ENCODE data around the gene MCUB.

The MCUB gene

DNA sequence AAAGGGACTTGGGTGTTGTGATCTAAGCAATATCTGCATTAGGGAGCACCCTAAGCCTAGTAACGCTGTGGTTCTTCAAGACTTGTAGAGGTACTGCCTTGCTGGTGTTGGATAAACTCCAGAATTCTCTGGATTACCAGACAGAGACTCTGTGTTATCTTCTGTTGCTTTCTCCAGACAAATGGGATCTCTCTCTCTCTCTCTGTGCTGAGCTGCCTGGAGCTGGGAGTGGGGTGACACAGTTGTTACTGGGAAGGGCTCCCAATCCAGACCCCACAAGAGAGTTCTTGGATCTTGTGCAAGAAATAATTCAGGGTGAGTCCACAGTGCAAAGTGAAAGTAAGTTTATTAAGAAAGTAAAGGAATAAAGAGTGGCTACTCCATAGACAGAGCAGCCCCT is 48.8 kb downstream of the MCUB start:
- TF ChIP-seq GATA3 (IDR thresholded peaks at IDR 0.05; ENCODE audit: low read depth, low read length) (no peak), GATA2 (IDR thresholded peaks at IDR 0.05; ENCODE audit: low read depth, low read length) (no peak)

DNA sequence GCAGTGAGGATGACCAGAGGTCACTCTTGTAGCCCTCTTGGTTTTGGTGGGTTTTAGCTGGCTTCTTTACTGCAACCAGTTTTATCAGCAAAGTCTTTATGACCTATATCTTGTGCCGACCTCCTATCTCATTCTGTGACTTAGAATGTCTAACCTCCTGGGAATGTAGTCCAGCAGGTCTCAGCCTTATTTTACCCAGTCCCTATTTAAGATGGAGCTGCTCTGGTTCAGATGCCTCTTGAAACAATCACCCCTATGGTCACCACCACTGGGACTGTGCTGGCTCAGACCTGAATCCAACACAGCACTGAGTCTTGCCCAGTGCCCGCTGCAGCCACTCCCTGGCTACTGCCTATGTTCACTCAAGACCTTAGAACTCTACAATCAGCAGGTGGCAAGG is 49.4 kb downstream of the MCUB start:
- TF ChIP-seq GATA3 (IDR thresholded peaks at IDR 0.05; ENCODE audit: low read depth, low read length) (no peak), GATA2 (IDR thresholded peaks at IDR 0.05; ENCODE audit: low read depth, low read length) (no peak)

DNA sequence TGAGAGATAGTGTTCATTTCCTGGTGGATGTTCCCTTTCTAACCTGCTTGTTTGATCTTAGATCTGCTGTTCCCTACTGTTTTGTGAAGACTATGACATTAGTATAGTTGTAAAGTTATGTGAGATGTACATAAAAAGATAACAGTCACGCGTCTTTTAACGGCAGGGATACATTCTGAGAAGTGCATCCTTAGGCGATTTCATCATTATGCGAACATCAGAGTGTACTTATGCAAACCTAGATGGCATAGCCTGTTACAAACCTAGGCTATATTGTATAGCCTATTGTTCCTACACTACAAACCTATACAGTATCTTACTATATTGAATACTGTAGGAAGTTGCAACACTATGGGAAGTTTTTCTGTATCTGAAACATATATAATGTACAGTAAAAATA is 50.4 kb downstream of the MCUB start:
- no peak for TF ChIP-seq GATA3 (IDR thresholded peaks at IDR 0.05; ENCODE audit: low read depth, low read length)
- no peak for TF ChIP-seq GATA2 (IDR thresholded peaks at IDR 0.05; ENCODE audit: low read depth, low read length)

DNA sequence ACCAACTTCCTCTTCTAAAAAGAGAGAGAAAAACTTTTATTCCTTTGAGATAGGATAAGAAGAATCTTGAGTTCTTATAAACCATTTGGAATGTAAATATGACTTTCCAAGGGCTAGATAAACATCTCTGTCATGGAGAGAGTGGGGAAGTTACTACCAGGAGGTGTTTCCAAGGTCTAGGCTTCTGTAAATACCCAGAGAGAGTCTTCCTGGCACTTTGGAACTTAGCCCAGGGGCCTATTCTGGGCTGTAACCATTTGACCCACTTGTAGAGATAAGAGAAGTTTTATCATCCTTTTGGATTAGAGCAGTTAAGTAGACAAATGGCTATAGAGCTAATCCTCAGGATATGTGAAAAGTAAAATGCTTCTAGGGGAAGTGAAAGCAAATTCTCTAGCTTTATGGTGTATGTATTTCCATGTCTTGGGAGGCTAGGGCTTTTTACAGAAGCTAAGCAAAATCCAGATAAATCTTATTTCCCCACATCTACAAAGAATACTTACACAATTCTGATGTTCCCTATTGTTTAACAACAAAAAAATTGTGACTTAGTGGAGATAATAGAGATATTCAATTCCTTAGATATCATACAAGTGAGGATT is 51.1 kb downstream of the MCUB start:
- TF ChIP-seq GATA3 (IDR thresholded peaks at IDR 0.05; ENCODE audit: low read depth, low read length) (no peak), GATA2 (IDR thresholded peaks at IDR 0.05; ENCODE audit: low read depth, low read length) (no peak)

DNA sequence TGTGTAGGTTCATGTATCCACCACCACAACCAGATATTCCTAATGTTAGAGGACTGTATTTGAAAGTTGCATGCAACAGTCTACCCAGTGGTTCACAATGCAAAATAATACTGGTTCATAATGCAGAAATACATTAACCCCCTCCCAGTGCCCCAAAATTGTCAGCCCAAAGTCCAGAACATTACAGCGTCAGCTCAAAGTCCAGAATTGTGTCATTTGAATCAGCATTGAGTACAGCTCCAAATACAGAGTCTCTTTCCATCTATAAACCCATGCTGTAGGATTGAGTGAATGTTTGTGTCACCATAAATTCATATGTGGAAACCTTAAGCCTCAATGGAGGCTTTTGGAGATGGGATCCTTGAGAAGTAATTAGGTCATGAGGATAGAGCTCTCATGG is 54.0 kb downstream of the MCUB start:
- TF ChIP-seq GATA3 (IDR thresholded peaks at IDR 0.05; ENCODE audit: low read depth, low read length) (no peak), GATA2 (IDR thresholded peaks at IDR 0.05; ENCODE audit: low read depth, low read length) (no peak)

DNA sequence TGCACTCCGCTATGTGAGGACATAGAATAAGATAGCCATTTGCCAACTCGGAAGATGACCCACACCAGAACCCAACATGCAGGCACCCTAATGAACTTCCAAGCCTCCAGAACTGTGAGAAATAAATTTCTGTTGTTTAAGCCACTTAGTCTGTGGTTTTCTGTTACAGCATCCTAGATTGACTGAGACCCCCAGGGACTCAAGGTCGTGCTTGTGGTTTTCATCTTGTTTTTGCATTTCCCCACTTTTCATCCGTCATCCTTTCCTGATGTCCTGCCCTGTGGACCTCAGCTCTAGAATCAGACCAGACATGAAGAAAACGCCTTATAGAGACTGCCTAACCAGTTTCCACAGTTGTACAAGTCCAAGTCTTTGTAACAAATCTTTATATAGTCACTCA is 54.4 kb downstream of the MCUB start:
- TF ChIP-seq GATA2 (IDR thresholded peaks at IDR 0.05; ENCODE audit: low read depth, low read length) (no peak), GATA3 (IDR thresholded peaks at IDR 0.05; ENCODE audit: low read depth, low read length) (no peak)

DNA sequence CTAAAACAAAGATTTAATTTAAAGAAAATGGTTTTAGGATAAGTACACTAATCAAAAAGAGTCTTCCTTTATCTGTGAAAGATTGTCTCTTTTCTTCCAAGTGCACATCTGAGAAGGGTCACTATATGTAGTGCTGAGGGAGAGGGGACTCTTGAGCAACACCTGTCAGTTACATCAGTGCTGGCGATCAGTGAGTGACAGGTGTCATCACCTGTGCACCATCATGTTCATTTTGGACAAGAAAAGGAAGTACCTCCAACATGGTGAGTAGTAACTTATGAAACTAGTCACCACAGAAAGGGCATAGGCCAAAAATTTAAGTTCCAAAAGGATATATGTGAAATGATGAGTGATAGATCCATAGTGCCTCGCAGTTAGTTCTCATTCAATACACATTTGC is 55.7 kb downstream of the MCUB start:
- TF ChIP-seq GATA3 (IDR thresholded peaks at IDR 0.05; ENCODE audit: low read depth, low read length) (no peak), GATA2 (IDR thresholded peaks at IDR 0.05; ENCODE audit: low read depth, low read length) (no peak)

DNA sequence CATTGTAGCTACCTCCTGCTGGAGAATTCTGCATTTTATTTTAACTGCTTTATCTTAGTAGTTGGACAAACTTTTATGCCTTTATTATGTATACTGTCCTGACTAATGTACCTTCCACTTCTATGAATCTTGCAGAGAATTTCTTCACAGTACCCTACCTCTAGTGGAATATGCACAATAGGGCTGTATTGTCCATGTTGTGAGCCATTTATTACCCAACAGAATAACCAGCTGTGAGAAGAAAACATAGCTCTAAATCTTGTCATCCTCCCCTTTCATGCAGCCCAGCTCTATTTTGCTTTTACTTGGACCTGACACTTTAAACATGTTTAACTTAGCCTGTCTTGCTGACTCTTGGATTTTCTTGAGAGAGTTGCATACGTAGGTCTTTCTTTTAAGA is 56.2 kb downstream of the MCUB start:
- no peak for TF ChIP-seq GATA3 (IDR thresholded peaks at IDR 0.05; ENCODE audit: low read depth, low read length)
- TF ChIP-seq GATA2 (IDR thresholded peaks at IDR 0.05; ENCODE audit: low read depth, low read length): no peak

DNA sequence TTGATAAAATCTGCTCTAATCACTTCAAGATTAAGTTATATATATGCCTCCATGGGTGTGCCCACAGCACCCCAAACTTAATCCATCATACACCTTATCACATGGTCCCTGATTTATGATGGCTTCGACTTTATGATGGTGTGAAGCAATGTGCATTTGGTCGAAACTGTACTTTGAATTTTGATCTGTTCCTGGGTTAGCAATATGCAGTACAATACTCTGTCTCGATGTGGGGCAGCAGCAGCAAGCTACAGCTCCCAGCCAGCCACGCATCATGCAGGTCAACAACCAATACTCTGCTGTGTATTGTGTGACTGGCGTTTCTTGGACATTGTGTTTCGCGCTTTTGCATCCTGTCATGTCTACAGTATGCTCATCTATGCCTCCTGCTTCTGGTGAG is 62.6 kb downstream of the MCUB start:
- TF ChIP-seq GATA3 (IDR thresholded peaks at IDR 0.05; ENCODE audit: low read depth, low read length): no peak
- TF ChIP-seq GATA2 (IDR thresholded peaks at IDR 0.05; ENCODE audit: low read depth, low read length): no peak

DNA sequence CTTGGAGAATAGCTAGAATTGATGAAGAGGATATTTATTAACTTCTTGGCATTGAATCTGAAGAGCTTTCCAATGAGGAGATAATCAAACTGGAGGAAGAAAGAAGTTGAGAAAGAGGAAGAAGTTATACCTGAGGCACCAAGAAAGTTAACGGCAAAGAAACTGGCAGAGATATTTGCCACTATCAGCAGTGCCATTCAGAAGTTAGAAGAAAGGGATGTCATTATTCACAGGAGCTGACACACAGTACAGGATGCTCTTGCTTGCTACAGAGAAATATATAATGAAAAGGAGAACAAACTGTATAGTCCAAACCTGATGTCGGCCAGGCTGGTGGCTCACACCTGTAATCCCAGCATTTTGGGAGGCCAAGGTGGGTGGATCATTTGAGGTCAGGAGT is 64.5 kb downstream of the MCUB start:
- no peak for TF ChIP-seq GATA3 (IDR thresholded peaks at IDR 0.05; ENCODE audit: low read depth, low read length)
- TF ChIP-seq GATA2 (IDR thresholded peaks at IDR 0.05; ENCODE audit: low read depth, low read length): no peak

DNA sequence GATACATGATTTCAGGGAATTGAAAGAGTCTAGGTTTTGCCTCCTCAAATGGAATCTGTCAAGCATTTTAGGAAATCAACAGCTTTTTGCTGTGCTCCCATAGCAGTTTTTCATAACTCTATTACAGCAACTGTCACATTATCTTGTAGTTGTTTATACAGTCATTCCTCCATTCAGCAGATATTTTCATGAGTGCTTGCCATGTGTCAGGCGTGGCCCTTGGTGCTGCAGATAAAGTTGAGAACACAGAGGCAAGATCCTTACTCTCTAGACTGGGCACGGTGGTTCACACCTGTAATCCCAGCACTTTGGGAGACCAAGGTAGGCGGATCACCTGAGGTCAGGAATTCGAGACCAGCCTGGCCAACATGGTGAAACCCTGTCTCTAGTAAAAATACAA is 67.3 kb downstream of the MCUB start:
- no peak for TF ChIP-seq GATA2 (IDR thresholded peaks at IDR 0.05; ENCODE audit: low read depth, low read length)

DNA sequence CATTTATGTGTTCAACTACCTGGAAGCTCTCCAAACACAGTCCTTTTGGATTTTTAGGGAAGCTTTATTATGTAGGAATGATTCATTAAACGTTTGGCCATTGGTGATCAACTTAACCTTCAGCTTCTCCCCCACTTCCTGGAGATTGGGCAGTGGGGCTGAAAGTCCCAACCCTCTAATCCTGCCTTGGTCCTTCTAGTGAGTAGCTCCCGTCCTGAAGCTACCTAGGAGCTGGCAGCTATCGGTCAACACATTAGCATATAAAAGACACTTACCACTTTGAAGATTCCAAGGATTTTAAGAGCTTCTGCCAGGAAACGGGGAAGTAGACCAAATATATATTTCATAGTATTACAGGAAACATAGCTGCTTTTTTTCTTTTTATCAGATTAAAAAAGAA is 69.7 kb downstream of the MCUB start:
- TF ChIP-seq GATA2 (IDR thresholded peaks at IDR 0.05; ENCODE audit: low read depth, low read length) (no peak), GATA3 (IDR thresholded peaks at IDR 0.05; ENCODE audit: low read depth, low read length) (no peak)

DNA sequence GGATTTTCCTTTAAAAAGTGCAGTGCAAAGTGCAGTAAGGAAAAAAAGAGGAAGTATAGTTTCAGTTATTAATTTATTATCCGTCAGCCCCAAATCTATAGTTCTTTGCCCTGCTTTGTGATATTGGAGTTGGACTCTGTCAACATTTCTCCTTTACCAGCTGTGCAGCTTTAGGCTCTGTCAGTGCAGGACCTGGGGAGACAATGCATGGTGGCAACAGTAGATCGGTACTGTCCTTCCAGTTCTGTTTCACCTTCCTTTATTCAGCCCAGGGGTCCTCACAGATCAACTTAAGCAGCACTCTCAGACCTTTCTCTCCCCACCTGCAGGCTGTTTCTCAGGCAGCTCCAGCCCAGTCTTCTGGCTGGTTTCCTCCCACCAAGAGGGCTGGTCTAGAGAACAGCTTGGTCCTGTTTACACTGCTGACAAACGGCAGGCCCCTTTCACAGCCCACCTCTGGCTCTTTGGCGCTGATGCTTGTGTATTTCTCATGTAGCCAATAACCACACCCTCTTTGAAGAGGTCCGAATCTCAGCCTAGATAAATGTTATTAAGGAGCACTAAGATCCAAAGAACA is 71.6 kb downstream of the MCUB start:
- TF ChIP-seq GATA2 (IDR thresholded peaks at IDR 0.05; ENCODE audit: low read depth, low read length) (no peak), GATA3 (IDR thresholded peaks at IDR 0.05; ENCODE audit: low read depth, low read length) (no peak)

DNA sequence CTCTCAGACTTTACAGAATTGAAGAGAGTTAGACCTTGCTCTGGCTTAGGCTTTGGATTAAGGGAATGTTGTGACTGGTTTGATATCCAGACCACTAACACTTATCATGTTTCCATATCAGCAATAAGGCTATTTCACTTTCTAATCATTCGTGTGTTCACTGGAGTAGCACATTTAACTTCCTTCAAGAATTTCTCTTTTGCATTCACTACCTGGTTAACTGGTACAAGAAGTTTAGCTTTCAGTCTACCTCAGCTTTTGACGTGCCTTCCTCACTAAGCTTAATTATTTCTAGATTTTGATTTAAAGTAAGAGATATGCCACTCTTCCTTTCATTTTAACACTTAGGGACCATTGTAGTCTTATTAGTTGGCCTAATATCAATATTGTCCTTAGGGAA is 80.6 kb downstream of the MCUB start:
- no peak for TF ChIP-seq GATA3 (IDR thresholded peaks at IDR 0.05; ENCODE audit: low read depth, low read length)
- no peak for TF ChIP-seq GATA2 (IDR thresholded peaks at IDR 0.05; ENCODE audit: low read depth, low read length)

DNA sequence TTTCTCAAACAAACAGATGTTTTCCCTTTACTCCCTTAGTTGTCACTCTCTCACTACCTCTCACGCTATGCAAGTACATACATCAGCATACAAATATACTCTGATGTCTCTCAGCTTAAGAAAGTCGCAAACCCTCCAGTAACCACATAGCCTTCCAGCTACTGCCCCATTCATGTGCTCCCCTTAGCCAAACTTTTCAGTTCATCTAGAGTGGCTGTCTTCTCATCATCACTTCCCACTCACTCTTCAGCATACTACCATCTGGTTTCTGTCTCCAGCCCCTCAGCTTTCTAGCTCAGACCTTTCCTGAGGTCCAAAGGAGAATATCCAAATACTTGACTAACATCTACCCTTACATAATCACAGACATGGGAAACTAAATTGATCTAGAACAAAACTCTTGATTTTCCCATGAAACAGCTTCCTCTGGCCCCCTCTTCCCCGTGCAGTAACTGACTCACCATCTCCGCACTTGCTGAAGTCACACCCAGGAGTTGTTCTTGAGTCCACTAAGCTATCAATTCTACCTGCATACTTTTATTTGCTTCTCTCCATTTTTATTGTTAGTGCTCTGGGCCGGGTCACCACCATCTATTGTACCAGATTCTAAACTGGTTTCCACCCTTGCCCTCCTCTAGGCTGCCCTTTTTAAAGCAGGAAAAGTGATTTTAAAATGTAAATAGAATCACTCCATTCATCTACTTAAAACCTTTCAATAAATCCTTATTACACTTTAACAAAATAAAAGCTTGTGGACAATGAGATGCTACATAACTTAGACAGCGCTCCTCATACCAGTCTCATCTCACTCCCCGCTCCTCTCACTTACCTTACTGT is 86.0 kb downstream of the MCUB start:
- TF ChIP-seq GATA2 (IDR thresholded peaks at IDR 0.05; ENCODE audit: low read depth, low read length) (no peak), GATA3 (IDR thresholded peaks at IDR 0.05; ENCODE audit: low read depth, low read length) (no peak)
